ENCODE measurements around the gene ATP8B3.

DNA sequence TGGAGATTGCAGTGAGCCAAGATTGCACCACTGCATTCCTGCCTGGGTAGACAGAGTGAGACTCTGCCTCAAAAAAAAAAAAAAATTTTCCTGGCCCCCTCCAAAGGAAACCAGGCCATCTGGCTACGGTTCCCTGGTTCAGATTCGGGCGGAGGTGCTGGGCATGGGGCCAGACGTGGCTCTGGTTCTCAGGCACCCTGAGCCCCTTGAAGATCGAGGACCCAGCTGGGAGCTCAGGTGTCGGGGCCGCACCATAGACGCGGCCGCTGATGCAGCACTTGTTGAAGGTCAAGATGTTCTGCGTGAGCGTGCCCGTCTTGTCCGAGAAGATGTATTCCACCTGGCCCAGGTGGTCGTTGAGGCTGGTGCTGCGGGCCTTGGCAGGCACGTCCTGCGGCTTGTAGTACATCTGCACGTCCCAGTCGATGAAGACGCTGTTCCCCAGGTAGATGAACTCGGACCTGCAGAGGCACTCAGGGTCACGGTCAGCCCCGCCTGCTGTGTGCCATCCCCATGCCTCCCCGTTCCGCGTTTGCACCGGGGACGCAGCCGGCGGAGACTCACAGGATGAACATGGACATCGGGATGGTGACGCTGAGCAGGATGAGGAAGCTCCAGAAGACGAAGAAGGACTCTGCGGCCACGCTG, 12.3 kb downstream of the ATP8B3 start:
- TF ChIP-seq NONO (IDR thresholded peaks at IDR 0.05) (no peak), NONO (CRISPR knock-in tag; conservative IDR thresholded peaks at IDR 0.05) (no peak), ZEB1 (IDR thresholded peaks at IDR 0.05; ENCODE audit: insufficient replicate concordance, low read depth) (no peak), BCL6 (CRISPR knock-in tag; IDR thresholded peaks at IDR 0.05) (no peak), MAX (IDR thresholded peaks at IDR 0.05) (no peak), MIER3 (CRISPR knock-in tag; IDR thresholded peaks at IDR 0.05; ENCODE audit: borderline replicate concordance) (no peak), ZNF768 (CRISPR knock-in tag; IDR thresholded peaks at IDR 0.05) (no peak), SMARCC2 (IDR thresholded peaks at IDR 0.05) (no peak), ZNF230 (CRISPR knock-in tag; IDR thresholded peaks at IDR 0.05) (no peak), EP300 (IDR thresholded peaks at IDR 0.05; ENCODE audit: low read depth in 2 of 2, low read length in 2 of 2) (no peak), EP300 (CRISPR knock-in tag; IDR thresholded peaks at IDR 0.05; ENCODE audit: borderline replicate concordance) (no peak), ELF1 (CRISPR knock-in tag; IDR thresholded peaks at IDR 0.05) (no peak)
- TF ChIP-seq, protein P1, sequence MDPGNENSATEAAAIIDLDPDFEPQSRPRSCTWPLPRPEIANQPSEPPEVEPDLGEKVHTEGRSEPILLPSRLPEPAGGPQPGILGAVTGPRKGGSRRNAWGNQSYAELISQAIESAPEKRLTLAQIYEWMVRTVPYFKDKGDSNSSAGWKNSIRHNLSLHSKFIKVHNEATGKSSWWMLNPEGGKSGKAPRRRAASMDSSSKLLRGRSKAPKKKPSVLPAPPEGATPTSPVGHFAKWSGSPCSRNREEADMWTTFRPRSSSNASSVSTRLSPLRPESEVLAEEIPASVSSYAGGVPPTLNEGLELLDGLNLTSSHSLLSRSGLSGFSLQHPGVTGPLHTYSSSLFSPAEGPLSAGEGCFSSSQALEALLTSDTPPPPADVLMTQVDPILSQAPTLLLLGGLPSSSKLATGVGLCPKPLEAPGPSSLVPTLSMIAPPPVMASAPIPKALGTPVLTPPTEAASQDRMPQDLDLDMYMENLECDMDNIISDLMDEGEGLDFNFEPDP (CRISPR knock-in tag; conservative IDR thresholded peaks at IDR 0.05) = no peak
- TF ChIP-seq, protein P2, sequence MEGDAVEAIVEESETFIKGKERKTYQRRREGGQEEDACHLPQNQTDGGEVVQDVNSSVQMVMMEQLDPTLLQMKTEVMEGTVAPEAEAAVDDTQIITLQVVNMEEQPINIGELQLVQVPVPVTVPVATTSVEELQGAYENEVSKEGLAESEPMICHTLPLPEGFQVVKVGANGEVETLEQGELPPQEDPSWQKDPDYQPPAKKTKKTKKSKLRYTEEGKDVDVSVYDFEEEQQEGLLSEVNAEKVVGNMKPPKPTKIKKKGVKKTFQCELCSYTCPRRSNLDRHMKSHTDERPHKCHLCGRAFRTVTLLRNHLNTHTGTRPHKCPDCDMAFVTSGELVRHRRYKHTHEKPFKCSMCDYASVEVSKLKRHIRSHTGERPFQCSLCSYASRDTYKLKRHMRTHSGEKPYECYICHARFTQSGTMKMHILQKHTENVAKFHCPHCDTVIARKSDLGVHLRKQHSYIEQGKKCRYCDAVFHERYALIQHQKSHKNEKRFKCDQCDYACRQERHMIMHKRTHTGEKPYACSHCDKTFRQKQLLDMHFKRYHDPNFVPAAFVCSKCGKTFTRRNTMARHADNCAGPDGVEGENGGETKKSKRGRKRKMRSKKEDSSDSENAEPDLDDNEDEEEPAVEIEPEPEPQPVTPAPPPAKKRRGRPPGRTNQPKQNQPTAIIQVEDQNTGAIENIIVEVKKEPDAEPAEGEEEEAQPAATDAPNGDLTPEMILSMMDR (CRISPR knock-in tag; IDR thresholded peaks at IDR 0.05) = no peak
- TF ChIP-seq, protein P3, sequence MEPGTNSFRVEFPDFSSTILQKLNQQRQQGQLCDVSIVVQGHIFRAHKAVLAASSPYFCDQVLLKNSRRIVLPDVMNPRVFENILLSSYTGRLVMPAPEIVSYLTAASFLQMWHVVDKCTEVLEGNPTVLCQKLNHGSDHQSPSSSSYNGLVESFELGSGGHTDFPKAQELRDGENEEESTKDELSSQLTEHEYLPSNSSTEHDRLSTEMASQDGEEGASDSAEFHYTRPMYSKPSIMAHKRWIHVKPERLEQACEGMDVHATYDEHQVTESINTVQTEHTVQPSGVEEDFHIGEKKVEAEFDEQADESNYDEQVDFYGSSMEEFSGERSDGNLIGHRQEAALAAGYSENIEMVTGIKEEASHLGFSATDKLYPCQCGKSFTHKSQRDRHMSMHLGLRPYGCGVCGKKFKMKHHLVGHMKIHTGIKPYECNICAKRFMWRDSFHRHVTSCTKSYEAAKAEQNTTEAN (CRISPR knock-in tag; conservative IDR thresholded peaks at IDR 0.05) = no peak
